Mucosa of stomach (tissue), 1 donor: ENCODE results near the gene CTDP1.
"Not testable (repeated sequence)": the region's sequence is repeated elsewhere in the genome, so short reads cannot be mapped to it uniquely, and the experiment has no call there.

ENCODE experiments used
- H3K27me3 ChIP-seq: one replicate; pipeline ENCODE4 v1.7.0; 2013; ENCODE audit warnings: mild to moderate bottlenecking, low read length; ENCODE audit not compliant: control insufficient read depth, insufficient read depth
- H3K36me3 ChIP-seq: one replicate; pipeline ENCODE4 v1.7.0; 2013; ENCODE audit warnings: low read length; ENCODE audit not compliant: control insufficient read depth, insufficient read depth
- H3K4me1 ChIP-seq: one replicate; pipeline ENCODE4 v1.7.0; 2013; ENCODE audit warnings: mild to moderate bottlenecking, low read length; ENCODE audit not compliant: control insufficient read depth, insufficient read depth
- H3K4me3 ChIP-seq: one replicate; pipeline ENCODE4 v1.7.0; 2013; ENCODE audit warnings: low read length
- H3K9ac ChIP-seq: one replicate; pipeline ENCODE4 v1.7.0; 2013; ENCODE audit warnings: mild to moderate bottlenecking, low read length, moderate library complexity
- H3K9me3 ChIP-seq: one replicate; pipeline ENCODE4 v1.7.0; 2013; ENCODE audit warnings: mild to moderate bottlenecking, low read length, moderate library complexity; ENCODE audit not compliant: control insufficient read depth
- donor health status: Pancreatic carcinoma.

Gene CTDP1

DNA sequence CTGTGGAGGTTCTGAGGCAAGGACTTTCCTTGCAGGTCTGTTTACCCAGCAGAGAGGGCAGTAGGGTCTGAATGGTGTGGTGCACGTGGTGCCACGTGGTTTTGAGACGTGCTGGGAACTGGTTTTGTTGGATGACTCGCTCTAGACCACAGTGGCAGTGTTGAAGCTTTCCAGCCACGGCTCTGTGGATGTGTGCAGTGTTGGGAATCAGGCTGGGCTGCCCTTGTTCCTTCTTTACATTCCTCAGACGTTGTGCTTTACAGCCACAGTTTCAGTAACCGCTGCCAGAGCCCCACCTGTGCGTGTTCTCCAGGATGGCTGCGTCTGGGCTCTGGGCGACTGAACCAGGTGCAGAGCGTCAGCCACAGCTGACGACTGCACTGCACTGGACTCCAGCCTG, 8.2 kb downstream of the CTDP1 start:
- no peak overlapping the region for H3K4me3 ChIP-seq

DNA sequence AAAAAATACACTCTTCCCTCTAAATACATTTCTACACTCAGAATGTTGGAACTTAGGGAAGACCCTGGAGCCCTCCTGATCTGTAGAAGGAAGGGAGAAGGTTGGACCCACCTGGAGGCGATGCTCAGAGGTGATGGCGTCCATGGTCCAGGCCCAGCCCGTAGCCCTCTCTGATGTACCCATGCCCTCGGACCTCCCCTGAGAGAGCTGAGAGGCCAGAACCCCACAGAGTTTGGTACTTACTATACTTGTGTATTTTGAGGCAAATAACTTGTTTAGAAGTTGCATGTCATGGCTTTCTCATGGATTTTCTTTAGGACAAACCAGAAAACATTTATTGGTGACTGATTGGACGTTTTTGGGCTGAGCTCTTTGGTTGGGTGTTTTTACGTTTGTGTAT, 10.5 kb downstream of the CTDP1 start:
- Histone ChIP-seq H3K9me3 (no peaks in the 10 kb centered on the region), H3K27me3 (no peaks in the 10 kb centered on the region), H3K36me3 (no peaks in the 10 kb centered on the region), H3K4me3 (no peak overlapping the region), H3K4me1 (no peaks in the 10 kb centered on the region), H3K9ac (no peak overlapping the region)

More for the DNA sequence above, 8.2 kb downstream of the CTDP1 start:
- H3K36me3 ChIP-seq = no peaks in the 10 kb centered on the region
- no peaks in the 10 kb centered on the region for H3K4me1 ChIP-seq
- H3K9me3 ChIP-seq = no peaks in the 10 kb centered on the region
- H3K27me3 ChIP-seq = no peaks in the 10 kb centered on the region
- H3K9ac ChIP-seq = no peak overlapping the region

- no peaks in the 10 kb centered on the region for H3K27me3 ChIP-seq
- H3K4me3 ChIP-seq = no peak overlapping the region
- no peaks in the 10 kb centered on the region for H3K9me3 ChIP-seq
- H3K4me1 ChIP-seq = no peaks in the 10 kb centered on the region
- H3K36me3 ChIP-seq = no peaks in the 10 kb centered on the region
- no peak overlapping the region for H3K9ac ChIP-seq
Observed at GRCh38 chr18:79690586-79691482, 11.2 kb downstream of the CTDP1 start.

GRCh38 chr18:79692056-79692455, 12.5 kb downstream of the CTDP1 start:
- Histone ChIP-seq H3K9me3 (no peaks in the 10 kb centered on the region), H3K36me3 (no peaks in the 10 kb centered on the region), H3K27me3 (no peaks in the 10 kb centered on the region), H3K4me1 (no peaks in the 10 kb centered on the region), H3K9ac (no peak overlapping the region), H3K4me3 (no peak overlapping the region)

DNA sequence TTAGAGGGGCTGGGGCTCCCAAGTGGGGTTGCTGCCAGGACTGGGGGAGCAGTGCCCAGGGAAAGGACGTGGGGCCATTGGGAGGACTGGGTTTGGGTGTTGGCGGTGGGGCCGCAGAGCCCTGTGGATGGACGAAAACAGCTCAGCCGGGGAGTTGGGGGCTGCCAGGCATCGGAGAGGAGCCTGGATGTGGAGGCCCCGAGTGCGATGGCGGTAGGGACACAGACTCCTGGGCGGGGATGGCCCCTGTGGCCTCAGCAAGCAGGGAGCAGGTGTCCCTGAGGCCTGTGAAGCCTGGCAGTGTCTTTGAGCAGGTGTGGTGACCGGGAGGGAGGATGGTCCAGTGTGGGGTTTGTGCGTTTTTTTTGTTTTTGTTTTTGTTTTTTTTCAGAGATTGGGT, 13.3 kb downstream of the CTDP1 start:
- Histone ChIP-seq H3K4me1 (no peaks in the 10 kb centered on the region), H3K4me3 (no peak overlapping the region), H3K36me3 (no peaks in the 10 kb centered on the region), H3K9me3 (no peaks in the 10 kb centered on the region), H3K27me3 (no peaks in the 10 kb centered on the region), H3K9ac (no peak overlapping the region)

- Histone ChIP-seq H3K9me3 (no peaks in the 10 kb centered on the region), H3K9ac (no peak overlapping the region), H3K4me1 (no peaks in the 10 kb centered on the region), H3K36me3 (no peaks in the 10 kb centered on the region), H3K27me3 (no peaks in the 10 kb centered on the region), H3K4me3 (no peak overlapping the region)
Observed at GRCh38 chr18:79693561-79694205, 14.1 kb downstream of the CTDP1 start.

DNA sequence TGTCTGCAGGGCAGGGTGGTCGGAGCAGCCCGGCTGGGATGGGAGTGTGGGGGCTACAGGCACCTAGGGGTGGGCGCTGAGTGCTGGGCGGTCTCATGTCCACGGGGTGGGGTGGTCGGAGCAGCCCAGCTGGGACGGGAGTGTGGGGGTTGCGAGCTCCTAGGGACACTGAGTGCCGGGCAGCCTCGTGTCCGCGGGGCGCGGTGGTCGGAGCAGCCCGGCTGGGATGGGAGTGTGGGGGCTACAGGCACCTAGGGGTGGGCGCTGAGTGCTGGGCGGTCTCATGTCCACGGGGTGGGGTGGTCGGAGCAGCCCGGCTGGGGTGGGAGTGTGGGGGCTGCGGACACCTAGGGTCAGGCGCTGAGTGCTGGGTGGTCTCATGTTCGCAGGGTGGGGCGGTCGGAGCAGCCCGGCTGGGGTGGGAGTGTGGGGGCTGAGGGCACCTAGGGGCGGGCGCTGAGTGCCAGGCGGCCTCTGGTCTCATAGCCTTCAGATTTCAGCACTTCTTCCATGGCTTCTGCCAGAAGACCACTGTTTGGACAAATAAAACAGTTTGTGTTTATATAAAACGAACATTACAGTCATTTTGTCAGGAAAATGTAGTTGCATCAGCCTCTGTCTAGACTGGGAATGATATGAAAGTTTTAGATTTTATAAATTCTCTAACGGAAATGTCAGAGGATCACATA, 14.7 kb downstream of the CTDP1 start:
- not testable (repeated sequence) for H3K27me3 ChIP-seq, H3K9ac ChIP-seq, H3K9me3 ChIP-seq, H3K4me3 ChIP-seq, H3K4me1 ChIP-seq, H3K36me3 ChIP-seq

DNA sequence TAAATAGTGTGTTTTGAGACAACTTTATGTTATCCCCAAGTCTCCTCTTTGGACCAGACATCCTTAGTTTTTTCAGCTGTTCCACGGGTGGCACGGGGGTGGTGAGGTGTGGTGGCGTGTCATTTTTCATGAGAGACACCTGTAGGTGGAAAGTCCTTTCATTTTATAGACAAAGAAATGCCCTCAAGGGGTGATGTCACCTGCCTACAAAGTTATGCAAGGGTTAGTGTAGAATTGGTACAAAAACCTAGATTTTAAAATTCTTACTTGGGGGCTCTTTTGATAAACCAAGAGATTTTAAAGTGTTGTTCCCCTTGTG, 15.3 kb downstream of the CTDP1 start:
- no peaks in the 10 kb centered on the region for H3K4me1 ChIP-seq
- H3K27me3 ChIP-seq = no peaks in the 10 kb centered on the region
- no peaks in the 10 kb centered on the region for H3K36me3 ChIP-seq
- H3K4me3 ChIP-seq = no peak overlapping the region
- H3K9ac ChIP-seq = no peak overlapping the region
- no peaks in the 10 kb centered on the region for H3K9me3 ChIP-seq

GRCh38 chr18:79695269-79695668, 15.7 kb downstream of the CTDP1 start:
- no peak overlapping the region for H3K9ac ChIP-seq
- no peaks in the 10 kb centered on the region for H3K9me3 ChIP-seq
- no peak overlapping the region for H3K4me3 ChIP-seq
- no peaks in the 10 kb centered on the region for H3K36me3 ChIP-seq
- no peaks in the 10 kb centered on the region for H3K27me3 ChIP-seq
- no peaks in the 10 kb centered on the region for H3K4me1 ChIP-seq

- no peak overlapping the region for H3K4me3 ChIP-seq
- H3K36me3 ChIP-seq = no peaks in the 10 kb centered on the region
- no peaks in the 10 kb centered on the region for H3K4me1 ChIP-seq
- no peak overlapping the region for H3K9ac ChIP-seq
- H3K27me3 ChIP-seq = no peaks in the 10 kb centered on the region
- H3K9me3 ChIP-seq = no peaks in the 10 kb centered on the region
Observed at GRCh38 chr18:79695856-79696850, 16.6 kb downstream of the CTDP1 start.

DNA sequence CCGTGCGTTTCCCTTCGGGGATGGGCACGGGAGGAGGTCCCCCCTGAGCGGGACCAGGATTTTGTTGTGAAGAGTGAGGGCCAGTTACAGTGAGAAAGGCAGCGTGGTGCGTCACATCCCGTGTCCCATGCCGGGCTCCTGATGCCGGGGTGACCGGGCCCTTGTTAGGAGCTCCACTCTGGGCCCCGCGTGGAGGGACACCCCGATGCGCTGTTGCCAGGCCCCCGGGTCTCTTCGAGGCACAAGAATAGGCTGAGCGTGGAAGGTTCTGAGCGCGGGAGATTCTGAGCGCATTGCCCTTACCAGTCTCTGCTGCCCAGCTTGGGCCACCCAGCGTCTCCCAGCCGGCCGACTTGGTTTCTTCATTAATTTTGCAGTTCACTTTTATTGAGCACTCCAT, 17.6 kb downstream of the CTDP1 start:
- no peaks in the 10 kb centered on the region for H3K9me3 ChIP-seq
- H3K4me1 ChIP-seq = no peaks in the 10 kb centered on the region
- no peaks in the 10 kb centered on the region for H3K27me3 ChIP-seq
- no peak overlapping the region for H3K9ac ChIP-seq
- H3K4me3 ChIP-seq = no peak overlapping the region
- H3K36me3 ChIP-seq = no peaks in the 10 kb centered on the region
